ENCODE measurements around the gene MAP3K10.

MAP3K10 gene

DNA sequence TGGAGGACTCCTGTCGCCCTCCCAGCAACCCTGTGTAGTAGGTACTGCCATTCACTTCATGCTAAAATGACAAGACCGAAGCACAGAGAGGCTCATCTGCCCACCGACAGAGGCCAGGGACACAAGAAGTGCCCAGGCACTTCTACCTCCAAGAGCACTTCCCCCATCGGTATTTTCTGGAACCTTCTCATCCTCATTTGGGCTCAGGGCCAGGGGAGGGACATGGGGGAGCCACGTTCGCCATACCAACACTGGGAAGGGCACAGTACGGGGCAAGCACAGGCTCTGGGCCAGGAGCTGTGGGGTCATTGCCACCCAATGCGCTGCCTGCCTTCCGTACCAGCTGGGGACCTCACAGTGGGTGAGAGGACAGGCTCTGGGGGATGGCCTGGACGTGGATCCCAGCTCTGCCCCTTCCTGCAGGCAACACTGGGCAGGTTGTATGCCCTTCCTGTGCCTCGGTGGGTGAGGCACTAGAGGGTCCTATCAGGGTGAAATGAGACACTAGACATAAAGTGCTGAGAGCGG, 56.6 kb downstream of the MAP3K10 start:
- Histone ChIP-seq H3K4me1 (ENCODE audit: insufficient read depth, poor library complexity, severe bottlenecking) (no peaks in the 10 kb centered on the region), H3K9me3 (ENCODE audit: severe bottlenecking) (no peaks in the 10 kb centered on the region), H3K36me3 (ENCODE audit: low read depth) (peaks cover 9% of the 10 kb centered on the region; the same call in 1 of the 2 replicates), H3K27me3 (ENCODE audit: insufficient read depth, poor library complexity, severe bottlenecking) (no peaks in the 10 kb centered on the region), H3K4me3 (ENCODE audit: severe bottlenecking) (no peak overlapping the region), H3K27ac (ENCODE audit: poor library complexity, severe bottlenecking) (no peak overlapping the region)
- no peak for DNase-seq (ENCODE audit: low spot score)
- ATAC-seq (ENCODE audit: low read depth) = no peak
- TF ChIP-seq, protein P1, sequence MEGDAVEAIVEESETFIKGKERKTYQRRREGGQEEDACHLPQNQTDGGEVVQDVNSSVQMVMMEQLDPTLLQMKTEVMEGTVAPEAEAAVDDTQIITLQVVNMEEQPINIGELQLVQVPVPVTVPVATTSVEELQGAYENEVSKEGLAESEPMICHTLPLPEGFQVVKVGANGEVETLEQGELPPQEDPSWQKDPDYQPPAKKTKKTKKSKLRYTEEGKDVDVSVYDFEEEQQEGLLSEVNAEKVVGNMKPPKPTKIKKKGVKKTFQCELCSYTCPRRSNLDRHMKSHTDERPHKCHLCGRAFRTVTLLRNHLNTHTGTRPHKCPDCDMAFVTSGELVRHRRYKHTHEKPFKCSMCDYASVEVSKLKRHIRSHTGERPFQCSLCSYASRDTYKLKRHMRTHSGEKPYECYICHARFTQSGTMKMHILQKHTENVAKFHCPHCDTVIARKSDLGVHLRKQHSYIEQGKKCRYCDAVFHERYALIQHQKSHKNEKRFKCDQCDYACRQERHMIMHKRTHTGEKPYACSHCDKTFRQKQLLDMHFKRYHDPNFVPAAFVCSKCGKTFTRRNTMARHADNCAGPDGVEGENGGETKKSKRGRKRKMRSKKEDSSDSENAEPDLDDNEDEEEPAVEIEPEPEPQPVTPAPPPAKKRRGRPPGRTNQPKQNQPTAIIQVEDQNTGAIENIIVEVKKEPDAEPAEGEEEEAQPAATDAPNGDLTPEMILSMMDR (IDR thresholded peaks at IDR 0.05; ENCODE audit: poor library complexity, severe bottlenecking) = no peak

DNA sequence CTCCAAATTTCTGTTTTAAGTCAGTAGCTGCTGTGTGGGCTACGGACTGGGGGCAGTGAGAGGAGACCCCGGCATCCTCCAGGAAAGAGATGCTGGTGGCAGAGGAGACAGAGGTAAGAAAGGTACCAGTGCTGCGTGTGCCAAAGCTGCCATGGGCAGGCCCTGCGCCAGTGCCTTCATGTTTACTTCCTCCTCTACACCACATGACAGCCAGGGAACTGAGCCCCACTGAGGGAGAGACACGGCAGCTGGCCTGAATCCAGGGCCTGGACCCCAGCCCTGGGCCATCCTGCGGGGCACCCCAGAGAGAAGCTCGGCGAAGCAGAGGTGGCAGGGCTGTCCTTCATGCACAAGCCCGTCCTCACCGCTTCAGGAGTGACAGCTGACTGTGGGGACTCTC, 58.0 kb downstream of the MAP3K10 start:
- TF ChIP-seq, protein P1 (IDR thresholded peaks at IDR 0.05; ENCODE audit: poor library complexity, severe bottlenecking) = no peak
- ATAC-seq (ENCODE audit: low read depth) = no peak
- Histone ChIP-seq H3K4me3 (ENCODE audit: severe bottlenecking) (no peak overlapping the region), H3K27me3 (ENCODE audit: insufficient read depth, poor library complexity, severe bottlenecking) (no peaks in the 10 kb centered on the region), H3K27ac (ENCODE audit: poor library complexity, severe bottlenecking) (no peak overlapping the region), H3K36me3 (ENCODE audit: low read depth) (peaks cover 22% of the 10 kb centered on the region), H3K9me3 (ENCODE audit: severe bottlenecking) (no peaks in the 10 kb centered on the region), H3K4me1 (ENCODE audit: insufficient read depth, poor library complexity, severe bottlenecking) (no peaks in the 10 kb centered on the region)
- no peak for DNase-seq (ENCODE audit: low spot score)

DNA sequence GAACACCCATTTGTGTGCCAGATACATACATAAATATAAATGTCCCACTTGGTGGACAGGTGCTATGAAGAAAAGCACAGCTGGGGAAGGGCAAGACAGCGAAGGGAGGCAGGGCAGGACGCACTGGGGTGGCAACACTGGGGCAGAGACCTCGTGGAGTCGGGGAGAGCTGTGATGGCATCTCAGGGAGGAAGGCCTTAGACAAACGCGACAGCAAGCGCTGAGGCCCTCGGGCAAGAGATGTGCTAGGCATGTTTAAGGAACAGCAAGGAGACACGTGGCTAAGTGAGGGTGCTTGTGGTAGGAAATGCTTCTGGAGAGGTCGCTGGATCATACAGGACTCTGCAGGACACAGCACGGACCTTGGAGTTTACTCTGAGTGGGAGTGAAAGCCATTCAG, 58.6 kb downstream of the MAP3K10 start:
- no peak overlapping the region for H3K4me3 ChIP-seq (ENCODE audit: severe bottlenecking)
- no peaks in the 10 kb centered on the region for H3K4me1 ChIP-seq (ENCODE audit: insufficient read depth, poor library complexity, severe bottlenecking)
- TF ChIP-seq, protein P1 (IDR thresholded peaks at IDR 0.05; ENCODE audit: poor library complexity, severe bottlenecking) = no peak
- ATAC-seq (ENCODE audit: low read depth) (no peak), DNase-seq (ENCODE audit: low spot score) (no peak)
- H3K36me3 ChIP-seq (ENCODE audit: low read depth) = peaks cover 26% of the 10 kb centered on the region
- H3K27me3 ChIP-seq (ENCODE audit: insufficient read depth, poor library complexity, severe bottlenecking) = no peaks in the 10 kb centered on the region
- no peak overlapping the region for H3K27ac ChIP-seq (ENCODE audit: poor library complexity, severe bottlenecking)
- no peaks in the 10 kb centered on the region for H3K9me3 ChIP-seq (ENCODE audit: severe bottlenecking)

DNA sequence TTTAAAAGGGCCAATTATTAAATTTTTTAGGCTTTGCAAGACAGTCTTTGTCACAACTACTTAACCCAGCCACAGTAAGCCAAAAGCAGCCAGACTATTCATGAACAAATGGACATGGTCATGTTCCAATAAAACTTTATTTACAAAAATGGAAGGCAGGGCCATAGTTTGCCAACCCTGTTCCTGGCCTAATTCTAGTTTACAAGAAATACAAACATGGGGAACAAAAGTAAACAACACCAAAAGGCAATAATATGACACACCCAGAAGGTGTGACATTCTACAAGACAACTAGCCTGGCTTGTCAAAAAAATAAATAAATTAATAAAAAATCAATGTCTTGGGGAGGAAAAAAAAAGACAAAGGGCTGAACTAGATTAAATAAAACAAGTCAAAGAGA, 60.0 kb downstream of the MAP3K10 start:
- Histone ChIP-seq H3K27ac (ENCODE audit: poor library complexity, severe bottlenecking) (no peak overlapping the region), H3K4me3 (ENCODE audit: severe bottlenecking) (no peak overlapping the region), H3K4me1 (ENCODE audit: insufficient read depth, poor library complexity, severe bottlenecking) (no peaks in the 10 kb centered on the region), H3K27me3 (ENCODE audit: insufficient read depth, poor library complexity, severe bottlenecking) (no peaks in the 10 kb centered on the region), H3K36me3 (ENCODE audit: low read depth) (peaks cover 38% of the 10 kb centered on the region), H3K9me3 (ENCODE audit: severe bottlenecking) (no peaks in the 10 kb centered on the region)
- ATAC-seq (ENCODE audit: low read depth) (no peak), DNase-seq (ENCODE audit: low spot score) (no peak)
- TF ChIP-seq, protein P1 (IDR thresholded peaks at IDR 0.05; ENCODE audit: poor library complexity, severe bottlenecking) = no peak

DNA sequence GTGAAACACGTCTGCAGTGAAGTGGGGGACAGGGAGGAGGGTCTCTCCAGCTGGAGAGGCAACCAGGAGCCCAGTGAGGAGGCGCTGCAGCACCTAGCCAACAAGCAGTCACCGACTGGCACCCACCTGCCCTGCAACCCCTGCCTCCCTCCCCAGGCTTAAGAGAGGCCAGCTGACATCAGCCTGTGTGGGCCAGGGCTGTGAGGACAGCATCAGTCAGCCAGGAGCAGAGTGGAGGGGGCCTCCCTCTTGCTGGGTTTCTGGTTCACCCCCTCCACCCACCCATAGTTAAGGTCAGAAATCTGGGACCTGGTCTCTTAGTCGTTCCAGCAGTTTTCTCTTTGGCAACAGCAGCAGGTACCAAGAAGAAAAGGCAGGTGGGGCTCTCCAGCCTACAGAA, 60.8 kb downstream of the MAP3K10 start:
- H3K4me1 ChIP-seq (ENCODE audit: insufficient read depth, poor library complexity, severe bottlenecking) = peaks cover 5% of the 10 kb centered on the region
- no peak for DNase-seq (ENCODE audit: low spot score)
- ATAC-seq (ENCODE audit: low read depth) = no peak
- H3K27ac ChIP-seq (ENCODE audit: poor library complexity, severe bottlenecking) = no peak overlapping the region
- H3K4me3 ChIP-seq (ENCODE audit: severe bottlenecking) = no peak overlapping the region
- H3K27me3 ChIP-seq (ENCODE audit: insufficient read depth, poor library complexity, severe bottlenecking) = no peaks in the 10 kb centered on the region
- no peaks in the 10 kb centered on the region for H3K9me3 ChIP-seq (ENCODE audit: severe bottlenecking)
- peaks cover 44% of the 10 kb centered on the region for H3K36me3 ChIP-seq (ENCODE audit: low read depth)
- TF ChIP-seq, protein P1 (IDR thresholded peaks at IDR 0.05; ENCODE audit: poor library complexity, severe bottlenecking) = no peak
